Endothelial cell of umbilical vein (primary cell): Measurements from ENCODE around the gene ANAPC7. TPM values are rescaled to one million over a fixed set of nuclear protein-coding genes. Genes with fewer than 3 reads are reported as not detected.

Experiments used
- BruUV-seq: library from RNA; stranded (reverse); fragments of 400-500 nt; replicated peaks from 2 replicates; lab custom pipeline; 2021; lab: Mats Ljungman, UMichigan
- CTCF ChIA-PET: fragments of 300-600, 350-600 bp; sonication (Branson Sonifier 250); formaldehyde crosslinking; loops from one replicate; lab custom pipeline; 2021; ENCODE audit warnings: antibody characterized with exemption, inconsistent platforms; lab: Charles Lee
- POLR2A ChIA-PET: fragments of 300-600, 350-600 bp; sonication (Branson Sonifier 250); formaldehyde crosslinking; loops from one replicate; lab custom pipeline; 2021; ENCODE audit warnings: antibody characterized with exemption, inconsistent platforms; lab: Charles Lee
- DNase-seq: peaks from one replicate; pipeline ENCODE4 v3.0.0-alpha.2; 2011; ENCODE audit warnings: low read depth, low spot score
- FAIRE-seq: peaks from 2 replicates; lab custom pipeline; 2011; peaks lifted over from hg19 to GRCh38; lab: Jason Lieb, UNC
- H2AFZ ChIP-seq: 2 replicates; pipeline ENCODE4 v1.6.0; 2012; ENCODE audit warnings: low read depth, low read length, control low read depth, inconsistent platforms
- H3K27ac ChIP-seq: 2 replicates; pipeline ENCODE4 v1.5.1; 2011; ENCODE audit warnings: low read depth, mild to moderate bottlenecking, control low read depth, low read length, moderate library complexity; ENCODE audit not compliant: insufficient read depth
- H3K27me3 ChIP-seq, 2 experiments: 2 replicates each; pipeline versions ENCODE4 v1.6.0 to v1.6.1; 2011; ENCODE audit warnings: low read length in 2 of 2, mixed read lengths in 1 of 2; ENCODE audit not compliant: control insufficient read depth in 2 of 2, insufficient read depth in 2 of 2
- H3K36me3 ChIP-seq, 2 experiments: 2 replicates in 1 of 2; 3 replicates in 1 of 2; pipeline ENCODE4 v1.5.1; 2011; ENCODE audit warnings: low read length in 2 of 2, mild to moderate bottlenecking in 1 of 2, moderate library complexity in 1 of 2; ENCODE audit not compliant: control insufficient read depth in 2 of 2, insufficient read depth in 2 of 2; ENCODE audit errors: extremely low read depth in 1 of 2
- H3K4me1 ChIP-seq: 3 replicates; pipeline ENCODE4 v1.5.1; 2011; ENCODE audit warnings: mild to moderate bottlenecking, low read length; ENCODE audit not compliant: control insufficient read depth, insufficient read depth; ENCODE audit errors: extremely low read depth
- H3K4me2 ChIP-seq: 2 replicates; pipeline ENCODE4 v1.6.1; 2011; ENCODE audit warnings: low read length, control low read depth, mixed read lengths; ENCODE audit not compliant: insufficient read depth
- H3K4me3 ChIP-seq, 3 experiments: fragments of 200-600 bp in 1 of 3; sonication (generic), shearing (Covaris generic) in 1 of 3; replicated peaks in 1 of 3; 2 replicates each; pipeline ENCODE4 v1.5.1; 2011 to 2016; ENCODE audit warnings: control low read depth in 3 of 3, low read length in 3 of 3, mild to moderate bottlenecking in 2 of 3, inconsistent platforms in 1 of 3, low read depth in 1 of 3, moderate library complexity in 1 of 3; ENCODE audit not compliant: insufficient read depth in 1 of 3
- H3K79me2 ChIP-seq: 2 replicates; pipeline ENCODE4 v1.6.0; 2012; ENCODE audit warnings: low read length, inconsistent platforms; ENCODE audit not compliant: control insufficient read depth, insufficient read depth
- H3K9ac ChIP-seq: replicated peaks from 2 replicates; pipeline ENCODE3; 2011; ENCODE audit warnings: low read length, control low read depth; ENCODE audit not compliant: insufficient read depth; ENCODE audit errors: extremely low read depth
- H3K9me1 ChIP-seq: replicated peaks from 3 replicates; pipeline ENCODE4 v1.6.0; 2011; ENCODE audit warnings: mild to moderate bottlenecking, low read length; ENCODE audit not compliant: control insufficient read depth, insufficient read depth; ENCODE audit errors: extremely low read depth
- H3K9me3 ChIP-seq: replicated peaks from 2 replicates; pipeline ENCODE4 v1.5.1; 2012; ENCODE audit warnings: low read length, inconsistent platforms; ENCODE audit not compliant: control insufficient read depth, insufficient read depth
- H4K20me1 ChIP-seq: replicated peaks from 2 replicates; pipeline ENCODE3; 2011; ENCODE audit warnings: mild to moderate bottlenecking, low read length; ENCODE audit not compliant: control insufficient read depth, insufficient read depth; ENCODE audit errors: extremely low read depth
- CTCF ChIP-seq, 2 donors: IDR thresholded peaks; 1 replicate in 1 of 2; 2 replicates in 1 of 2; pipeline ENCODE4 v1.5.1; 2011; ENCODE audit warnings: low read length in 2 of 2, mild to moderate bottlenecking in 2 of 2, moderate library complexity in 2 of 2, control low read depth in 1 of 2, inconsistent platforms in 1 of 2, low read depth in 1 of 2; ENCODE audit not compliant: insufficient read depth in 1 of 2; ENCODE audit errors: extremely low read depth in 1 of 2
- EZH2 ChIP-seq: IDR thresholded peaks from 2 replicates; pipeline ENCODE4 v1.6.1; 2012; ENCODE audit warnings: borderline replicate concordance, low read depth, mild to moderate bottlenecking, moderate library complexity, low read length, inconsistent platforms; ENCODE audit not compliant: severe bottlenecking
- FOS ChIP-seq: IDR thresholded peaks from 2 replicates; pipeline ENCODE4 v1.6.1; 2011; ENCODE audit warnings: mild to moderate bottlenecking, low read length, moderate library complexity, borderline replicate concordance; ENCODE audit not compliant: insufficient read depth
- GATA2 ChIP-seq: IDR thresholded peaks from 2 replicates; pipeline ENCODE4 v1.7.0; 2011; ENCODE audit warnings: low read depth, mild to moderate bottlenecking, moderate library complexity, mixed read lengths, low read length; ENCODE audit not compliant: insufficient read length, insufficient read depth
- JUN ChIP-seq: IDR thresholded peaks from 2 replicates; pipeline ENCODE4 v1.6.1; 2011; ENCODE audit warnings: borderline replicate concordance, low read depth; ENCODE audit not compliant: insufficient read length, insufficient read depth
- MAX ChIP-seq: IDR thresholded peaks from 2 replicates; pipeline ENCODE4 v1.6.1; 2011; ENCODE audit not compliant: insufficient read depth, insufficient read length
- MYC ChIP-seq: IDR thresholded peaks from one replicate; pipeline ENCODE4 v1.6.1; 2011; ENCODE audit warnings: mild to moderate bottlenecking, low read depth, low read length
- POLR2A ChIP-seq: IDR thresholded peaks from 2 replicates; pipeline ENCODE4 v1.6.1; 2012; ENCODE audit warnings: low read depth, mild to moderate bottlenecking, control low read depth, low read length
- POLR2AphosphoS5 ChIP-seq: IDR thresholded peaks from 2 replicates; pipeline ENCODE4 v1.6.1; 2012; ENCODE audit warnings: low read depth, mild to moderate bottlenecking, control low read depth, low read length, moderate library complexity; ENCODE audit not compliant: insufficient read depth
- dilution Hi-C: fragments of 300-500 bp; cut with MboI; formaldehyde crosslinking; loops from one replicate; pipeline ENCODE4 v1.15.0; 2019; ENCODE audit warnings: low sequenced_read_pairs; ENCODE audit not compliant: extremely low pct_ligation_motif_present
- intact Hi-C: fragments of 100-400 bp; cut with micrococcal nuclease; formaldehyde crosslinking; loops from one replicate; pipeline ENCODE4 v1.10.0; 2022
- polyA plus RNA-seq, 4 experiments: library from polyadenylated mRNA; depleted of rRNA in 3 of 4; stranded (reverse) in 3 of 4; unstranded in 1 of 4; fragments of >200 nt; gene quantifications; 2 replicates each; pipeline versions ENCODE4 v1.2.1 to v1.2.3, GENCODE V29; 2011 to 2012; ENCODE audit warnings: missing spikeins in 1 of 4
- total RNA-seq: library from RNA; stranded (reverse); gene quantifications from 2 replicates; pipeline ENCODE4 v1.2.3, GENCODE V29; 2021

The ANAPC7 gene
- total and polyA plus RNA-seq, 2 donors (not counting 3 experiments of a cell fraction or from before 2014, with no cell fraction given), result 54.2 to 89.0 TPM

GRCh38 chr12:110342157-110342556 lies 61.4 kb downstream of the ANAPC7 start:
- no peaks in the 10 kb centered on the region for H3K9me3 ChIP-seq
- DNase-seq (no peak), FAIRE-seq (no peak)
- no peak overlapping the region for H3K4me3 ChIP-seq
- H3K79me2 ChIP-seq, result peaks cover 3% of the 10 kb centered on the region
- H3K36me3 ChIP-seq, result peaks cover 53 to 56% of the 10 kb centered on the region in 2 experiments
- no peaks in the 10 kb centered on the region for H3K27me3 ChIP-seq
- intact Hi-C loops (loop anchor here (2.0 kb wide), 1 partner anchor 15 kb away; no protein-coding TSS in a partner anchor), dilution Hi-C loops (no loop called here)
- no peak overlapping the region for H2AFZ ChIP-seq
- H3K9me1 ChIP-seq, result no peaks in the 10 kb centered on the region
- no peak overlapping the region for H3K27ac ChIP-seq
- H4K20me1 ChIP-seq, result no peaks in the 10 kb centered on the region
- ChIA-PET POLR2A (no interaction called here), CTCF (no interaction called here)
- no peaks in the 10 kb centered on the region for H3K4me1 ChIP-seq
- TF ChIP-seq MYC, result no peak
- TF ChIP-seq POLR2A, result no peak
- TF ChIP-seq GATA2, result no peak
- TF ChIP-seq FOS, result no peak
- TF ChIP-seq MAX, result no peak
- no peak for TF ChIP-seq POLR2AphosphoS5
- no peak for TF ChIP-seq EZH2
- no peak for TF ChIP-seq CTCF (IDR thresholded peaks at IDR 0.05; ENCODE audit: extremely low read depth in 1 of 2, insufficient read depth in 1 of 2, low read depth in 1 of 2, low read length in 2 of 2)
- no peak for TF ChIP-seq JUN
- BruUV-seq, result no TSS peak
- no peak overlapping the region for H3K4me2 ChIP-seq
- H3K9ac ChIP-seq, result no peak overlapping the region
